ENCODE data around the gene CHST9.
"Not testable (repeated sequence)": the region's sequence is repeated elsewhere in the genome, so short reads cannot be mapped to it uniquely, and the experiment has no call there.

The CHST9 gene

GRCh38 chr18:27104743-27105142, 80.4 kb downstream of the CHST9 start:
- TF ChIP-seq CTCF (IDR thresholded peaks at IDR 0.05; ENCODE audit: control insufficient read depth, extremely low read depth, insufficient read depth) = no peak
- H3K4me3 ChIP-seq (ENCODE audit: low read depth, low read length) = no peak overlapping the region
- DNase-seq (ENCODE audit: low read depth) = no peak

GRCh38 chr18:27094621-27095020, 90.5 kb downstream of the CHST9 start:
- no peak for TF ChIP-seq CTCF (IDR thresholded peaks at IDR 0.05; ENCODE audit: control insufficient read depth, extremely low read depth, insufficient read depth)
- no peak for DNase-seq (ENCODE audit: low read depth)
- H3K4me3 ChIP-seq (ENCODE audit: low read depth, low read length) = no peak overlapping the region

- DNase-seq (ENCODE audit: low read depth); H3K4me3 ChIP-seq (ENCODE audit: low read depth, low read length): not testable (repeated sequence)
Measured at GRCh38 chr18:27093290-27093689, 91.8 kb downstream of the CHST9 start.

- no peak for DNase-seq (ENCODE audit: low read depth)
- no peak for TF ChIP-seq CTCF (IDR thresholded peaks at IDR 0.05; ENCODE audit: control insufficient read depth, extremely low read depth, insufficient read depth)
Measured at GRCh38 chr18:27081701-27082100, 103.4 kb downstream of the CHST9 start.

GRCh38 chr18:27075828-27076227, 109.3 kb downstream of the CHST9 start:
- H3K4me3 ChIP-seq (ENCODE audit: low read depth, low read length) = no peak overlapping the region
- DNase-seq (ENCODE audit: low read depth) = no peak
- no peak for TF ChIP-seq CTCF (IDR thresholded peaks at IDR 0.05; ENCODE audit: control insufficient read depth, extremely low read depth, insufficient read depth)

More at GRCh38 chr18:27081701-27082100, 103.4 kb downstream of the CHST9 start:
- H3K4me3 ChIP-seq (ENCODE audit: low read depth, low read length) = no peak overlapping the region

GRCh38 chr18:27073404-27073830, 111.7 kb downstream of the CHST9 start:
- no peak for TF ChIP-seq CTCF (IDR thresholded peaks at IDR 0.05; ENCODE audit: control insufficient read depth, extremely low read depth, insufficient read depth)
- H3K4me3 ChIP-seq (ENCODE audit: low read depth, low read length) = no peak overlapping the region
- DNase-seq (ENCODE audit: low read depth) = no peak

GRCh38 chr18:27064673-27065072, 120.4 kb downstream of the CHST9 start:
- no peak for DNase-seq (ENCODE audit: low read depth)
- TF ChIP-seq CTCF (IDR thresholded peaks at IDR 0.05; ENCODE audit: control insufficient read depth, extremely low read depth, insufficient read depth) = no peak
- H3K4me3 ChIP-seq (ENCODE audit: low read depth, low read length) = no peak overlapping the region

All from LNCaP clone FGC (cell line).